ENCODE measurements around the gene CDRT4. TPM values are rescaled to one million over a fixed set of nuclear protein-coding genes. Genes with fewer than 3 reads are reported as not detected.
A peak's percentile ranks its signal among the peaks of the same experiment; 100 is the strongest.

CDRT4 gene
- total and polyA plus RNA-seq, 5 donors from 2014 or later = 0.22 to 21.0 (median 1.6) TPM

DNA sequence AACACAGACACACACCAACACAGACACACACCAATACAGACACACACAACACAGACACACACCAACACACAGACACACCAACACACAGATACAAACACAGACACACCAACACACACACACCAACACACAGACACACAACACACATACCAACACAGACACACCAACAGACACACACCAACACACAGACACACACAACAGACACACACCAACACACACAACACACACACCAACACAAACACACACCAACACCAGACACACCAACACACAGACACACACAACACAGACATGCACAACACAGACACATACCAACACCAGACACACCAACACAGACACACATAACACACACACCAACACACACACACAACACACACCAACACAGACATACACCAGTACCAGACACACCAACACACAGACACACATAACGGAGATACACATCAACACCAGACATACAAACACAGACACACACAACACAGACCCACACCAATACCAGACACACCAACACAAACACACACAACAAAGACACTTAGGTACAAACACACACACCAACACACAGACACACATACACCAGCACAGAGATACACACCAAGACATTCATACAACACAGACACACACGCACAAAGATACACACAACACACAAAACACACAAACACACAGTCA lies 2.2 kb downstream of the CDRT4 start:
- Mint-ChIP-seq H3K9me3 (peaks cover 0 to 3% (median under 1%) of the 10 kb centered on the region in 7 donors), H3K36me3 (peaks cover 28% of the 10 kb centered on the region), H3K27ac (no peak overlapping the region), H3K27me3 (no peaks in the 10 kb centered on the region), H3K4me3 (no peak overlapping the region), H3K4me1 (no peaks in the 10 kb centered on the region)
- Histone ChIP-seq H3K27ac (ENCODE audit: insufficient read depth, low read length, poor library complexity, severe bottlenecking) (no peak overlapping the region), H3K9me3 (ENCODE audit: control insufficient read depth in 2 of 2, low read length in 2 of 2) (no peaks in the 10 kb centered on the region), H3K4me3 (ENCODE audit: low read depth, low read length) (no peak overlapping the region), H3K36me3 (ENCODE audit: control insufficient read depth, insufficient read depth, low read length) (no peaks in the 10 kb centered on the region), H3K27me3 (ENCODE audit: control insufficient read depth, insufficient read depth, low read length) (no peaks in the 10 kb centered on the region), H3K4me1 (ENCODE audit: control insufficient read depth, insufficient read depth, low read length, poor library complexity, severe bottlenecking) (no peaks in the 10 kb centered on the region)
- ATAC-seq (ENCODE audit: low read depth in 2 of 2) = no peak
- no peak for DNase-seq

DNA sequence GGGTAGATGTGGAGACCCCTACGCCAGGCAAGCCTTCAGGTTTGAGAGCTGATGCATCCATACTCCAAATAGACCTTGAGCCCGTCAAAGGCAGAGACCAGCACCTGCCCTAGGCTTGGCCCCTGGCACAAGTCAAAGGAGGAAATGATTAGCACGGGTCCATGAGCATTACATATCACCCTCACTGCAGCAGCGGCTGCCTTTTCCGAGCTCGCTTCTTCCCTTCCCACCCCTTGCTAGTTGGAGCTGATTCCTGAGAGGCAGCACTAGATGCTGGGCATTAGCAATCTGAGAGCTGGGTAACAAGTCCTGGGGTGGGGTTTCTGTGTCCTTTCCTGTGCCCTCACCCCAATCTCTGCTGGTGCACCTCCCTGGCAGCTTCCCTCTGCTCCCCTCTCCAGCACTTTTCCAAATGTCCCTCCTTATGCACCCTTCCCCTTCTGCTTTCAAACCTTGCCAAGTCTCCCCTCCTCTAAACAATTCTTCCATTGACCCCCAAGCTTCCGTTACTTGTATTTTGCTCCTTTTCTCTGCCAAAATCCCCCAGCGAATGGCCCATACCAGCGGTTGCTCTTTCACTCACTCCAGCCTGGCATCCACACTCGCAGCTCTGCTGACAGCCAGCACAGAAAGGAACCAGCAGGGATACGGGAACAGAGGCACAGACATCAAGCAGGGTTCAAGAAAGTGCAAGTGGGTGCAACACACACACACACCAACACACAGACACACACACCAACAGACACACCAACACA lies 3.0 kb downstream of the CDRT4 start:
- no peaks in the 10 kb centered on the region for H3K27me3 ChIP-seq (ENCODE audit: control insufficient read depth, insufficient read depth, low read length)
- H3K36me3 Mint-ChIP-seq = peaks cover 34% of the 10 kb centered on the region
- H3K4me3 Mint-ChIP-seq = no peak overlapping the region
- H3K9me3 ChIP-seq (ENCODE audit: control insufficient read depth in 2 of 2, low read length in 2 of 2) = no peaks in the 10 kb centered on the region
- no peak for DNase-seq
- no peaks in the 10 kb centered on the region for H3K36me3 ChIP-seq (ENCODE audit: control insufficient read depth, insufficient read depth, low read length)
- no peaks in the 10 kb centered on the region for H3K4me1 ChIP-seq (ENCODE audit: control insufficient read depth, insufficient read depth, low read length, poor library complexity, severe bottlenecking)
- H3K4me3 ChIP-seq (ENCODE audit: low read depth, low read length) = no peak overlapping the region
- H3K27ac Mint-ChIP-seq = no peak overlapping the region
- no peaks in the 10 kb centered on the region for H3K4me1 Mint-ChIP-seq
- no peak overlapping the region for H3K27ac ChIP-seq (ENCODE audit: insufficient read depth, low read length, poor library complexity, severe bottlenecking)
- ATAC-seq (ENCODE audit: low read depth in 2 of 2) = no peak
- no peaks in the 10 kb centered on the region for H3K27me3 Mint-ChIP-seq
- peaks cover 0 to 5% (median 1%) of the 10 kb centered on the region in 7 donors for H3K9me3 Mint-ChIP-seq

GRCh38 chr17:15462976-15463772 lies 4.2 kb downstream of the CDRT4 start:
- no peaks in the 10 kb centered on the region for H3K27me3 Mint-ChIP-seq
- H3K9me3 ChIP-seq (ENCODE audit: control insufficient read depth in 2 of 2, low read length in 2 of 2) = no peaks in the 10 kb centered on the region

DNA sequence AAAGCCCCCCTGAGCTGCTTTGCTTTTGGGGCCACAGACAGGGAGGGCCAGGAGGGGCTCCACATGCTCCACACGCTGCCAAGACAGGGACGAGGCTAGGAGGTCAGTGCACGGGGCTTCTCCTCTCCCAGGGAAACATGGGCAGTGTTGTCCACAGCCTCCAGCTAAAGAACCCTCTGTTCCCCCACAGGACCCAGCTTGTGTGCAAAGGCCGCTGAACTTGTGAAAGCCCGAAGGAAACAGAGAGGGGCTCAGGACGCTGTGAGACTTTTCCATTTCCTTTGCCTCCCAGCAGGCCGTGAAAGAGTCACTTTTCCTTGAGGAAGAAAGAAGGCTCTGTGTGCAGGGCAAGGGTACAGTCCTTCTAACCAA lies 9.7 kb downstream of the CDRT4 start:
- Histone ChIP-seq H3K36me3 (ENCODE audit: control insufficient read depth, insufficient read depth, low read length) (peaks cover 20% of the 10 kb centered on the region), H3K27ac (ENCODE audit: insufficient read depth, low read length, poor library complexity, severe bottlenecking) (no peak overlapping the region), H3K4me3 (ENCODE audit: low read depth, low read length) (no peak overlapping the region), H3K4me1 (ENCODE audit: control insufficient read depth, insufficient read depth, low read length, poor library complexity, severe bottlenecking) (no peaks in the 10 kb centered on the region), H3K27me3 (ENCODE audit: control insufficient read depth, insufficient read depth, low read length) (no peaks in the 10 kb centered on the region), H3K9me3 (ENCODE audit: control insufficient read depth in 2 of 2, low read length in 2 of 2) (peaks cover 4 to 10% of the 10 kb centered on the region in 2 experiments)
- Mint-ChIP-seq H3K4me1 (no peaks in the 10 kb centered on the region), H3K36me3 (peaks cover 62% of the 10 kb centered on the region), H3K4me3 (no peak overlapping the region), H3K27me3 (no peaks in the 10 kb centered on the region), H3K27ac (no peak overlapping the region), H3K9me3 (peaks cover 0 to 11% (median 5%) of the 10 kb centered on the region in 7 donors)
- DNase-seq (no peak), ATAC-seq (ENCODE audit: low read depth in 2 of 2) (no peak)

More at GRCh38 chr17:15462976-15463772, 4.2 kb downstream of the CDRT4 start:
- DNase-seq (no peak), ATAC-seq (ENCODE audit: low read depth in 2 of 2) (no peak)
- Histone ChIP-seq H3K27ac (ENCODE audit: insufficient read depth, low read length, poor library complexity, severe bottlenecking) (no peak overlapping the region), H3K4me1 (ENCODE audit: control insufficient read depth, insufficient read depth, low read length, poor library complexity, severe bottlenecking) (no peaks in the 10 kb centered on the region), H3K4me3 (ENCODE audit: low read depth, low read length) (no peak overlapping the region), H3K27me3 (ENCODE audit: control insufficient read depth, insufficient read depth, low read length) (no peaks in the 10 kb centered on the region), H3K36me3 (ENCODE audit: control insufficient read depth, insufficient read depth, low read length) (no peaks in the 10 kb centered on the region)
- Mint-ChIP-seq H3K9me3 (peaks cover 0 to 5% (median 1%) of the 10 kb centered on the region in 7 donors), H3K27ac (no peak overlapping the region), H3K36me3 (peaks cover 30% of the 10 kb centered on the region), H3K4me1 (no peaks in the 10 kb centered on the region), H3K4me3 (no peak overlapping the region)

GRCh38 chr17:15456972-15457722 lies 10.3 kb downstream of the CDRT4 start:
- no peak for DNase-seq
- Mint-ChIP-seq H3K9me3 (peaks cover 0 to 11% (median 5%) of the 10 kb centered on the region in 7 donors), H3K4me3 (no peak overlapping the region), H3K27me3 (no peaks in the 10 kb centered on the region), H3K4me1 (no peaks in the 10 kb centered on the region), H3K27ac (peak overlapping the region in 1 of 3 donors; percentile 50), H3K36me3 (peaks cover 59% of the 10 kb centered on the region)
- ATAC-seq (ENCODE audit: low read depth in 2 of 2) = no peak
- Histone ChIP-seq H3K9me3 (ENCODE audit: control insufficient read depth in 2 of 2, low read length in 2 of 2) (peaks cover 4 to 10% of the 10 kb centered on the region in 2 experiments), H3K27me3 (ENCODE audit: control insufficient read depth, insufficient read depth, low read length) (no peaks in the 10 kb centered on the region), H3K4me1 (ENCODE audit: control insufficient read depth, insufficient read depth, low read length, poor library complexity, severe bottlenecking) (no peaks in the 10 kb centered on the region), H3K36me3 (ENCODE audit: control insufficient read depth, insufficient read depth, low read length) (peaks cover 26% of the 10 kb centered on the region), H3K4me3 (ENCODE audit: low read depth, low read length) (no peak overlapping the region), H3K27ac (ENCODE audit: insufficient read depth, low read length, poor library complexity, severe bottlenecking) (no peak overlapping the region)

GRCh38 chr17:15456496-15456895 lies 10.9 kb downstream of the CDRT4 start:
- no peak for ATAC-seq (ENCODE audit: low read depth in 2 of 2)
- H3K9me3 ChIP-seq (ENCODE audit: control insufficient read depth in 2 of 2, low read length in 2 of 2) = peaks cover 4 to 10% of the 10 kb centered on the region in 2 experiments
- H3K4me3 Mint-ChIP-seq = no peak overlapping the region
- H3K27me3 Mint-ChIP-seq = no peaks in the 10 kb centered on the region
- H3K27ac ChIP-seq (ENCODE audit: insufficient read depth, low read length, poor library complexity, severe bottlenecking) = no peak overlapping the region
- peaks cover 59% of the 10 kb centered on the region for H3K36me3 Mint-ChIP-seq
- peaks cover 0 to 11% (median 5%) of the 10 kb centered on the region in 7 donors for H3K9me3 Mint-ChIP-seq
- H3K4me1 ChIP-seq (ENCODE audit: control insufficient read depth, insufficient read depth, low read length, poor library complexity, severe bottlenecking) = no peaks in the 10 kb centered on the region
- H3K4me1 Mint-ChIP-seq = no peaks in the 10 kb centered on the region
- H3K27me3 ChIP-seq (ENCODE audit: control insufficient read depth, insufficient read depth, low read length) = no peaks in the 10 kb centered on the region
- H3K27ac Mint-ChIP-seq = peak overlapping the region in 1 of 3 donors; percentile 50
- H3K4me3 ChIP-seq (ENCODE audit: low read depth, low read length) = no peak overlapping the region
- no peak for DNase-seq
- H3K36me3 ChIP-seq (ENCODE audit: control insufficient read depth, insufficient read depth, low read length) = peaks cover 30% of the 10 kb centered on the region

DNA sequence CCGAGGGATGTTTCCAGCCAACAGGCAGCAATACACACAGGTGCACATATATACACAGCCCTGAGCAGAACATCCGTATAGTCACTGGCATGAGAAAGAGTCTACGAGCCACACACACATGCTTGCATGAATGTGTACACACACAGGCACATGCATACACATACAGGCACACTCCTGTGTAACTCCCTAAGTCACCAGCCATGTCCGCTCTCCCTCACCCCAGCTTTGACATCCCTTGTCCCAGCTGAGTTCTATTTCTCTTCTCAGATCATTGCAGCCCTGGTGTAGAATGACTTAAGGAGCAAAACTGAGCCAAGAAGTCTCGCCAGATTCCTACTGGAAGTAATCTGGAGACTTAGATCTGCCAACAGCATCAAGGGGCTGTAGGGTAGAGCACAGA lies 13.1 kb downstream of the CDRT4 start:
- H3K36me3 Mint-ChIP-seq = peaks cover 45% of the 10 kb centered on the region
- peaks cover 0 to 11% (median 2%) of the 10 kb centered on the region in 7 donors for H3K9me3 Mint-ChIP-seq
- Histone ChIP-seq H3K4me1 (ENCODE audit: control insufficient read depth, insufficient read depth, low read length, poor library complexity, severe bottlenecking) (no peaks in the 10 kb centered on the region), H3K4me3 (ENCODE audit: low read depth, low read length) (no peak overlapping the region), H3K27ac (ENCODE audit: insufficient read depth, low read length, poor library complexity, severe bottlenecking) (no peak overlapping the region), H3K36me3 (ENCODE audit: control insufficient read depth, insufficient read depth, low read length) (peaks cover 30% of the 10 kb centered on the region), H3K9me3 (ENCODE audit: control insufficient read depth in 2 of 2, low read length in 2 of 2) (peaks cover 4 to 10% of the 10 kb centered on the region in 2 experiments), H3K27me3 (ENCODE audit: control insufficient read depth, insufficient read depth, low read length) (no peaks in the 10 kb centered on the region)
- no peak overlapping the region for H3K4me3 Mint-ChIP-seq
- no peak overlapping the region for H3K27ac Mint-ChIP-seq
- DNase-seq = no peak
- ATAC-seq (ENCODE audit: low read depth in 2 of 2) = no peak
- H3K27me3 Mint-ChIP-seq = no peaks in the 10 kb centered on the region
- H3K4me1 Mint-ChIP-seq = no peaks in the 10 kb centered on the region
